Measurements from ENCODE around the gene DPP10.
"Not testable (repeated sequence)": the region's sequence is repeated elsewhere in the genome, so short reads cannot be mapped to it uniquely, and the experiment has no call there.

Gene DPP10

GRCh38 chr2:114843963-114844362 is 401.5 kb downstream of the DPP10 start:
- DNase-seq = no peak

DNA sequence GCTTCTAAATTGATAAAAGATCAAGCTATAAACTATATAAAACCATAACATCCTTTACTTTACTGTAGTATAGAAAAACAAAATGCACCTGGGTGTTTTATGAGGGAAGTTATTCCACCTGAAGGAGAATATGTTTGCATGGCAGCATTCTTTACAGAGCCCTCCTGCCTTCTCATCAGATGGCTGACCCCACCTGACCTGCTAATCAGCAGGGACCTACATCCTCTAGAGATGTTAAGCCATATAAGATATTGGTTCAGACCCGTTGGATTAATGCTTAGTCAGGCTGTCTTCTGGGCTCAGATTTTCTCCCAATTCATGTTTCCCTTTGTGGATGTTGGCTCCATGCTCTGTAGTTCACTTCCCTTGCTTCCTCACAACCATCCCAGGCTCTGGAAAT is 414.8 kb downstream of the DPP10 start:
- no peak for DNase-seq

DNA sequence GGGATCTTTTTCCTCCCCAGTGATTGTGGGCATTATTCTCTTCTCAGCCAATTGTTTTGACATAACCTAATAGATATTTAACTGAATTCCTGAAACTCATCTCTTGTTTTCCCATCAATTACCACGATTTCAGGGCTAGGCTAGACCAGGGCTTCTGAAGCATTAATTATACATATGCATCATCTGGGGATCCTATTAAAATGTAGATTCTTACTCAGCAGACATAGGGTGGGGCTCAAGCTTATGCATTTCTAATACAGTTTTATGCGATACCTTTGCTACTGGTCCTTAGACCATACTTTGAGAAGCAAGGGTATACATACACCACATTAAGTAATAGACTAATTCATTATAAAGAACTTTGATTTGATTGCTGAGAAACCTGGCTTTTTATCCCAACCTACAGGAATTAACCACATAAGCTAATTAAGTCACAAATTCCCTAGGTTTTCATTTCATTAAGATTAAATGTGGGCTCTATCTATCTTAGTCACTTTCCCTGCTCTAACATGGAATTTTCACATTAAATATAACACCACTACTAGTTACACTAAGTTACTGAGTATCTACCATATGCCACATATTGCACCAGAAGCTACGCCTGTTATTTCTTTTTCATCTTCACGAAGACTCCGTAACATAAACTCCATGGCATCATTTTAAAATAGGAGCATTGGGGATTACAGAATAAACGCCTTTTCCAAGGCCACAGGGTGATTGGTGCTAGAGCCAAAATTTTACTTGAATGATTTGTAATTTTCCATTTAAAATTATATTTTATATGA is 417.5 kb downstream of the DPP10 start:
- no peak for DNase-seq

DNA sequence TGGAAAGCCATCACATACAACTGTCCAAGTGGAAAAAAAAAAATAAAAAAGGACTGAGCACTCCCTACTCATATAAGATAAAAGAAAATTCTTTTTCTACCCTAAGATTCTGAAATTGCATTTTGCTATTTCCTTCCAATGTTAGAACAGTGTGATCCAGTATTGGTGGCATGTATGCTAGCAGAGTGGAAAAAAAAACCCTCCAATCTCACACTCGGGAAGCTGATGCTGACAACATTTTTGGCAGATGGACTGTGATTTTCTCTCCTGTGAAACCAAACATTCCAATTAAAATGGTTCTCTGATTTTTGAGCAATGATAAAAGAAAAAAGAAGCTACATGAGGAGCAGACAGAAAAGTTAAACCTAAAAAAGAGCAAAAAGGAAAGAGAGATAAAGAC is 419.8 kb downstream of the DPP10 start:
- DNase-seq = no peak

DNA sequence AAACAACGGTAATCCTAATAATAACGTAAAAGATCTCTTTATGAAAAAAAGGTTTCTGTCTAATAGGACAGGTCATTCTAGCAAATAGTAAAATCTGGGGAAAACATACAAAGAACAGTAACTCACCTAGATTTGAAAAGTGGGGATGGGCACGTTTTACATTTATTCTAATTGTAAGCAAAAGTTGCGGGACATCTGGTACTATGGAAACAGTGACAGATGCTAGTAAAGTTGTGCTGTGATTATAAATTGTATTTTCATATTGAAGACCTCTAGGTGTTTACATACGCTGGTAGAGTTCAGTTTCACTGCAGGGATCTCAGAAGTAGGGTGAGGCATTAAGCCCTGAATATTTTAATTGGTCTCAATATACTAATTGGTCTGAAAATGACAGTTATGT is 422.5 kb downstream of the DPP10 start:
- DNase-seq = no peak

GRCh38 chr2:114880046-114880445 is 437.6 kb downstream of the DPP10 start:
- DNase-seq = no peak

DNA sequence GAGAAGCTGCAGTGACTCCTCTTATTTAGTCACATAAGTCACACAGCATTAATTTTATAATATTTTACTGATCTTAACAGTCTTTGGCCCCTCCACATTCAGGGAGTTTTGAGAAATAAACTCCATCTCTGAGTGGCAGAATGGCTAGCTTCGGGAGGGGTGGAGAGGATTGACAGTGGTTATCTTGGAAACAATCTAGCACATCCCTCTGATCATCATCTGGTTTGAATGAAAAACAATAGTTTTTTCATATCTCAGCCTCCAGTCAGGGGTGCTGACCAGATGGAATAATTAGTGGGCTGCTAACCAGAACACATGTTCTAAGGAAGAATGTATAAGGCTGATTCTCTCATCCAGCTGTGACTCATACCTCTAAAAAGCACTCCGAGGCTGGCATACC is 477.5 kb downstream of the DPP10 start:
- DNase-seq = no peak

DNA sequence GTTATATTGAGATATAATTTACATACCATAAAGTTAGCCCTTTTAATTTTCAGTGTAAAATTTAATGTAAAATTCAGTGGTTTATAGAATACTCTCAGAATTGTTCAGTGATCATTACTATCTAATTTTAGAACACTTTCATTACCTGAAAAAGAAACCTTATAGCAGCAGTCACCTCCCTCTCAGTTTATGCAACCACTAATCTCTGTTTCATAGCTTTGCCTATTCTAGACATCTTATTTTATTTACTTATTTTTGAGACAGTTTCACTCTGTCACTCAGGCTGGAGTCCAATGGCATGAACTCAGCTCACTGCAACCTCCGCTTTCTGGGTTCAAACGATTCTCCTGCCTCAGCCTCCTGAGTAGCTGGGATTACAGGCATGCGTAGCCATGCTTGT is 479.6 kb downstream of the DPP10 start:
- no peak for DNase-seq

- DNase-seq = no peak
Measured at GRCh38 chr2:114925296-114926255, 483.1 kb downstream of the DPP10 start.

DNA sequence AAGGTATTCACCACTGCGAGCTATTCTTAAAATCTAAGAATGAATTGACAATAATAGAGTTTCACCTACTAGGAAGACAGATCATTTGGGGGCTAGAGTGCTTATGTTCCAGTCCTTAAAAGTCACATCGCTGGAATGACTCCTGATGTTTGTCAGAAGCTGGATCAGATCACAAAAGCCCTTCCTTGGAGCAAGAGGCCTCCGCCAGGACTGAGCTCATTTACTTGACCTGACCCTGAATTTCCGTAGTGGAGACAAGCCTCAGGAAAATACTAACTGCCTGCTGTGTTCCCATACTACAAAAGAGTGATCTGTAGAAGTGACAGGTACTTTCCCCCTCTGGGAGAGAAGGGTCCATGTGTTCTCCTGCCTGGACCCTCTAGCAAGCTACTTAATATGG is 483.9 kb downstream of the DPP10 start:
- no peak for DNase-seq

DNA sequence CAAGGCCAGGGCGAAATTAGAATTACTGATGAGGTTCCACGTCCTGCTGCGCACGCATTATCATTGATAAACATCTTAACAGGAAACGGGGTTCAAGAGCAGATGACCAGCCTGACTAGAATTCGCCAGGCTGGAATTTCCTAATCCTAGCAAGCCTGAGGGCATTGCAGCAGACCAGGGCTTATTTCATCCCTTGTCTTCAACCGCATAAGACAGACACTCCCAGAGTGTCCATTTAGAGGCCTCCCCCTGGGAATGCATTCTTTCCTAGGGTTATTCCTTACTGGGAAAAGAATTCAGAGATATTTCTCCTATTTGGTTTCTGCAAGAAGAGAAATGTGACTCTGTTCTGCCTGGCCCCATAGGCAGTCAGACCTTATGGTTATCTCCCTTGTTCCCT is 486.8 kb downstream of the DPP10 start:
- DNase-seq = no peak

DNA sequence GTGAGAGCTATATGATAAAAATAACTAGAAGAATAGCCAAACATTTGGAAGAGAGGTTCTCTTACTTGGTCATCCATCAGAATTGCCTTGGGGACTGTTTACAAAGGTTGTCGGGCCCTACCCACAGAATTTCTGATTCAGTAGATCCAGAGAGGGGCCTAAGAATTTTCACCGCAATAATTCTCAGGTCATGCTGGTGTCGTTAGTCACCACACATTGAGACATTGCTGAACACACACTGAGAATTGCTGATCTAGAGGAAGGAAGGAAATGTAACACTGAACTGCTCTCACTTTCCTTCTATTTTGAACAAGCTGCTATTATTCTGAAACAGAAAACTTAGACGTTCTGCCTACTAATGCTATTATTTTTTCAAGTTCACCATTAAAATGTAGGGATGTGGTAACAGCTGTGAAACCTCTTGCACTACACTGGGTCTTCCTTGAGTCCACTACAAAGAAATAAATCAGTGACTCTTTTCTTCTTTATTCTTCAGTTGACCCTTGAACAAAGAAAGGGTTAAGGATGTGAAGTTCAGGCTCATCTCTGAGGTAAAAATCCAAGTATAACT is 491.3 kb downstream of the DPP10 start:
- DNase-seq = no peak

- DNase-seq = no peak
Measured at GRCh38 chr2:114935031-114935430, 492.6 kb downstream of the DPP10 start.

DNA sequence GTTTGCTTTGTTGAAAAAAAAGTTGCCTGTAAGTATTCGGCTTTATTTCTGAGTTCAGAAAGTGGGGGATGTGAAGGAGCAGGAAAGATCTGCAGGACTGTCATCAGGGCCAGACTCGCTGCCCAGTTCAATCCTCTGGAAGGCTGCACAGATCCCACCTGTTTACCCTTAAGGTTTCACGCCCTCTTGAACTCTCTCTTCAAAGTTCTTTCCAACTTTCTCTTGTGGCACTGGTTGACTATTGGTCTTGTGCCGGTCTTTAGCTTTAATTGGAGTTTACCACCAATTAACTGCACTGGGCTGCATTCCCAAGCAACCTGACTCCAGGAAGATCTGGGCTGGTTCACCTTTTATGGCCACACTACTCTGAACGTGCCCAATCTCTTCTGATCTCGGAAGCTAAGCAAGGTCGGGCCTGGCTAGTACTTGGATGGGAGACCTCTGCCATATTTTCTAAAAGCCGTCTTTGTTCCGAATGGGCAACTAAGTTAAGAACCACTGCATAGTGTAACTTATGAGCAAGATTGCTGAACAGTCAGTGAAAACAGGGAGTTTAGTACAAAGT is 495.0 kb downstream of the DPP10 start:
- no peak for DNase-seq

GRCh38 chr2:114940785-114941458 is 498.5 kb downstream of the DPP10 start:
- DNase-seq = no peak

DNA sequence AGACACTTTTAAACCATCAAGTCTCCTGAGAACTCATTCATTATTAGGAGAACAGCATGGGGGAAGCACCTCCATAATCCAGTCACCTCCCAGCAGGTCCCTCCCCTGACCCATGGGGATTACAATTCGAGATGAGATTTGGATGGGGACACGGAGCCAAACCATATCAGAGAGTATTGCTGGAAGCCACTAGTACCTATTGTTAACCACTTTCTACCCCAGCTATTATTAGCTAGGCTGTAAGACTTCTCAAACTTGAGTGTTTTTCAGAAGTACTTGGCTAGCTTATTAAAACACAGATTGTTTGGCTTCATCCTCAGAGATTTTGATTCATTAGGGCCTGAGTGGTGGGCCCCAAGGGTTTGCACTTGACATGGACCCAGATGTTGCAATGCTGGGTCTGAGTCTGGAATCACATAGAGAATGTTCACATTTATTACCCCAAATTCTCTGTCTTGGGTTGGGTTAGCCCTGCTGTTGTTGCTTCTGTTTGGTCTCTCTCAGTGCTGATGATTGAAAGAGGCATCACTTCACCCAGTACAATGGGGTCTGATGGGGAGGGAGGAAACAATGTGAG is 506.9 kb downstream of the DPP10 start:
- no peak for DNase-seq

GRCh38 chr2:114960389-114960788 is 517.9 kb downstream of the DPP10 start:
- DNase-seq = no peak

GRCh38 chr2:114962532-114962931 is 520.1 kb downstream of the DPP10 start:
- DNase-seq = no peak

- DNase-seq = no peak
Measured at GRCh38 chr2:114968748-114969400, 526.4 kb downstream of the DPP10 start.

- DNase-seq = not testable (repeated sequence)
Measured at GRCh38 chr2:115004321-115004720, 561.9 kb downstream of the DPP10 start.

- DNase-seq = no peak
Measured at GRCh38 chr2:115011721-115012120, 569.3 kb downstream of the DPP10 start.

- DNase-seq = not testable (repeated sequence)
Measured at GRCh38 chr2:115022013-115022412, 579.6 kb downstream of the DPP10 start.

All from stimulated activated CD4-positive, alpha-beta T cell treated with anti-CD3 and anti-CD28 coated beads, Interleukin-4, amount 100 ng/mL, for 24 hours (primary cell).